Parathyroid adenoma (tissue), 2 donors: ENCODE data around the gene HDDC2.

Experiments
- H2AFZ ChIP-seq: fragments of 300-600 bp; sonication (generic); one replicate; pipeline ENCODE4 v1.7.0; 2017; ENCODE audit warnings: antibody characterized with exemption, mild to moderate bottlenecking
- H3K27ac ChIP-seq: fragments of 300-600 bp; sonication (generic); one replicate; pipeline ENCODE4 v1.7.0; 2017
- H3K27me3 ChIP-seq: fragments of 300-600 bp; sonication (generic); one replicate; pipeline ENCODE4 v1.7.0; 2017; ENCODE audit warnings: low read length; ENCODE audit not compliant: control insufficient read depth, insufficient read depth
- H3K36me3 ChIP-seq: fragments of 300-600 bp; sonication (generic); one replicate; pipeline ENCODE4 v1.7.0; 2017; ENCODE audit warnings: low read length; ENCODE audit not compliant: control insufficient read depth, insufficient read depth
- H3K4me1 ChIP-seq: fragments of 300-600 bp; sonication (generic); one replicate; pipeline ENCODE4 v1.7.0; 2017; ENCODE audit warnings: control low read depth
- H3K4me2 ChIP-seq: fragments of 300-600 bp; sonication (generic); one replicate; pipeline ENCODE4 v1.7.0; 2017; ENCODE audit warnings: low read length
- H3K4me3 ChIP-seq: fragments of 300-600 bp; sonication (generic); one replicate; pipeline ENCODE4 v1.7.0; 2017; ENCODE audit warnings: low read depth, low read length
- H3K79me2 ChIP-seq: fragments of 300-600 bp; sonication (generic); one replicate; pipeline ENCODE4 v1.7.0; 2017; ENCODE audit warnings: control low read depth
- H3K9ac ChIP-seq: fragments of 300-600 bp; sonication (generic); one replicate; pipeline ENCODE4 v1.7.0; 2017; ENCODE audit warnings: mild to moderate bottlenecking
- H3K9me3 ChIP-seq: fragments of 300-600 bp; sonication (generic); one replicate; pipeline ENCODE4 v1.7.0; 2017; ENCODE audit warnings: low read length; ENCODE audit not compliant: control insufficient read depth
- CTCF ChIP-seq: fragments of 300-600 bp; sonication (generic); IDR thresholded peaks from one replicate; pipeline ENCODE4 v1.7.0; 2017; ENCODE audit warnings: antibody characterized with exemption, mild to moderate bottlenecking
- donor health status: primary hyperparathyroidism.

The HDDC2 gene

GRCh38 chr6:125245523-125246264 is 56.1 kb downstream of the HDDC2 start:
- H3K9me3 ChIP-seq: no peaks in the 10 kb centered on the region
- no peaks in the 10 kb centered on the region for H3K4me1 ChIP-seq
- TF ChIP-seq CTCF: no peak
- H3K27ac ChIP-seq: no peak overlapping the region
- no peak overlapping the region for H3K9ac ChIP-seq
- H3K4me3 ChIP-seq: no peak overlapping the region
- peaks cover 6% of the 10 kb centered on the region for H3K79me2 ChIP-seq
- H3K27me3 ChIP-seq: no peaks in the 10 kb centered on the region
- H3K36me3 ChIP-seq: no peaks in the 10 kb centered on the region
- H2AFZ ChIP-seq: peak overlapping the region; percentile 1
- no peak overlapping the region for H3K4me2 ChIP-seq

GRCh38 chr6:125245109-125245508 is 56.7 kb downstream of the HDDC2 start:
- Histone ChIP-seq H3K27me3 (no peaks in the 10 kb centered on the region), H3K79me2 (peaks cover 6% of the 10 kb centered on the region), H2AFZ (no peak overlapping the region), H3K27ac (no peak overlapping the region), H3K36me3 (no peaks in the 10 kb centered on the region), H3K9me3 (no peaks in the 10 kb centered on the region), H3K4me2 (no peak overlapping the region), H3K9ac (no peak overlapping the region), H3K4me1 (no peaks in the 10 kb centered on the region), H3K4me3 (no peak overlapping the region)
- no peak for TF ChIP-seq CTCF

GRCh38 chr6:125237764-125238163 is 64.0 kb downstream of the HDDC2 start:
- no peak for TF ChIP-seq CTCF
- Histone ChIP-seq H3K27me3 (no peaks in the 10 kb centered on the region), H3K79me2 (peaks cover 6% of the 10 kb centered on the region), H3K9me3 (no peaks in the 10 kb centered on the region), H3K4me3 (no peak overlapping the region), H3K27ac (no peak overlapping the region), H3K4me1 (no peaks in the 10 kb centered on the region), H2AFZ (peak overlapping the region; percentile 2), H3K4me2 (no peak overlapping the region), H3K36me3 (no peaks in the 10 kb centered on the region), H3K9ac (no peak overlapping the region)

DNA sequence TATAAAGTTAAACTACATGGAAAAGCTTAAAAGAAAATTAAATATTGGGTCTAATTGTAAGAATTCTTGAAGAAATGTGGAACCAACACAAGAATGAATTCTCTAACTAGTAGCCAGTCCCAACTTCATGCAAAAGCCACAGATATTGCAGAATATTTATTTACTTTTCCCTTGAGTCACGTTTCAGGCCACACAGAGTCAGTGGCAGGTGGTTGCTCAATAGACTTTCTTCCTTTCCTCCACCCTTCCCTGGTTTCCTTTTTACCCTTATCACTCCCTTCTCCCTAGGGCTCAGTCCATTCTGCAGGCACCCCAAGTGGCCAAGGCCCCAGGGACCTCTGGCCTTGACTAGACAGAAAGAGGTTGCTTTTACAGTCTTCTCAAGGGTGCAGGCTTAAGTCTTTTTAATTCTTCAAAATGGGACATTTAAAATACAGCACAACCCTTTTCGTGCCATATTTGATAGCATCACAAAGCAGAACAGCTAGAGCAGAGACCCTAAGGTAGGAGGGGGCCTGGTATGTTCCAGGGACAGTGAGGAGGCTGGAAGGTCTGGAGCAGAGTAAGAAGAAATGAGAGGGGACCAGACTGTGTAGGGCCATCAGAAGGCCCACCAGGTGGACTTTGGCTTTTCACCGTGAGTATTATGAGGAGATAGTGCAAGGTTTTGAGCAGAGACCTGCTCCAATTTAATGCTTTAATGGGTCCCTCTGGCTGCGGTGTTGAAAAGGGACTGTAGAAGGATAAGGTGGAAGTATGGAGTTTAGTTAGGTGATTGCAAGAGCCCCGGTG is 65.0 kb downstream of the HDDC2 start:
- no peaks in the 10 kb centered on the region for H3K79me2 ChIP-seq
- TF ChIP-seq CTCF: no peak
- H3K4me2 ChIP-seq: no peak overlapping the region
- H3K36me3 ChIP-seq: no peaks in the 10 kb centered on the region
- H3K9me3 ChIP-seq: no peaks in the 10 kb centered on the region
- no peaks in the 10 kb centered on the region for H3K27me3 ChIP-seq
- no peaks in the 10 kb centered on the region for H3K4me1 ChIP-seq
- H3K9ac ChIP-seq: no peak overlapping the region
- H3K4me3 ChIP-seq: no peak overlapping the region
- H3K27ac ChIP-seq: no peak overlapping the region
- no peak overlapping the region for H2AFZ ChIP-seq
